Fibroblast of lung (primary cell): Measurements from ENCODE around the gene ENPEP. TPM values are rescaled to one million over a fixed set of nuclear protein-coding genes. Genes with fewer than 3 reads are reported as not detected.

ENCODE experiments used
- DNase-seq, 2 donors: peaks; one replicate each; pipeline versions ENCODE4 v3.0.0 to v3.0.0-alpha.2; 2010; ENCODE audit warnings: low read depth in 2 of 2
- H2AFZ ChIP-seq: 2 replicates; pipeline ENCODE4 v1.5.1; 2012; ENCODE audit warnings: low read length, control low read depth, inconsistent platforms
- H3K27ac ChIP-seq: 2 replicates; pipeline ENCODE4 v1.5.1; 2011; ENCODE audit warnings: low read length, control low read depth; ENCODE audit not compliant: insufficient read depth
- H3K27me3 ChIP-seq: 2 replicates; pipeline ENCODE4 v1.5.1; 2011; ENCODE audit warnings: mild to moderate bottlenecking, low read length; ENCODE audit not compliant: control insufficient read depth, insufficient read depth
- H3K36me3 ChIP-seq: 2 replicates; pipeline ENCODE4 v1.5.1; 2011; ENCODE audit warnings: low read length; ENCODE audit not compliant: control insufficient read depth, insufficient read depth
- H3K4me1 ChIP-seq: 2 replicates; pipeline ENCODE4 v1.5.1; 2011; ENCODE audit warnings: low read length; ENCODE audit not compliant: control insufficient read depth, insufficient read depth; ENCODE audit errors: extremely low read depth
- H3K4me2 ChIP-seq: 2 replicates; pipeline ENCODE4 v1.5.1; 2011; ENCODE audit warnings: low read length, control low read depth; ENCODE audit not compliant: insufficient read depth; ENCODE audit errors: extremely low read depth
- H3K4me3 ChIP-seq, 4 experiments: fragments of 200-600 bp in 1 of 4; sonication (generic) in 1 of 4; replicated peaks in 1 of 4; 2 replicates each; pipeline ENCODE4 v1.5.1; 2011 to 2016; ENCODE audit warnings: low read length in 4 of 4, low read depth in 3 of 4, mild to moderate bottlenecking in 3 of 4, control low read depth in 2 of 4, inconsistent platforms in 1 of 4, mixed read lengths in 1 of 4; ENCODE audit not compliant: insufficient read depth in 1 of 4; ENCODE audit errors: control extremely low read depth in 1 of 4
- H3K79me2 ChIP-seq: 2 replicates; pipeline ENCODE4 v1.5.1; 2012; ENCODE audit warnings: mild to moderate bottlenecking, low read length, inconsistent platforms; ENCODE audit not compliant: control insufficient read depth, insufficient read depth
- H3K9ac ChIP-seq: 2 replicates; pipeline ENCODE4 v1.5.1; 2011; ENCODE audit warnings: mild to moderate bottlenecking, low read length, control low read depth; ENCODE audit not compliant: insufficient read depth
- H3K9me3 ChIP-seq: 2 replicates; pipeline ENCODE4 v1.5.1; 2012; ENCODE audit warnings: low read depth, low read length; ENCODE audit not compliant: control insufficient read depth, insufficient read depth
- H4K20me1 ChIP-seq: 2 replicates; pipeline ENCODE4 v1.5.1; 2011; ENCODE audit warnings: low read length; ENCODE audit not compliant: control insufficient read depth, insufficient read depth; ENCODE audit errors: extremely low read depth
- CTCF ChIP-seq, 2 donors: IDR thresholded peaks in 1 of 2; conservative IDR thresholded peaks in 1 of 2; 1 replicate in 1 of 2; 2 replicates in 1 of 2; pipeline ENCODE4 v1.5.1; 2011 to 2012; ENCODE audit warnings: low read length in 2 of 2, control low read depth in 1 of 2, inconsistent platforms in 1 of 2, low read depth in 1 of 2, mild to moderate bottlenecking in 1 of 2
- EZH2 ChIP-seq: IDR thresholded peaks from 2 replicates; pipeline ENCODE4 v1.5.1; 2012; ENCODE audit warnings: low read length, control low read depth, mild to moderate bottlenecking; ENCODE audit errors: missing control alignments
- polyA plus RNA-seq, 2 donors: library from polyadenylated mRNA; depleted of rRNA in 1 of 2; stranded (reverse) in 1 of 2; unstranded in 1 of 2; fragments of >200 nt; gene quantifications; 2 replicates each; pipeline ENCODE4 v1.2.1, GENCODE V29; 2011 to 2012; ENCODE audit warnings: missing spikeins in 1 of 2
- total RNA-seq: library from RNA; depleted of rRNA; stranded (reverse); fragments of >200 nt; gene quantifications from 2 replicates; pipeline ENCODE4 v1.2.1, GENCODE V29; 2014

ENPEP gene
- total and polyA plus RNA-seq, 2 donors (not counting 1 experiment from before 2014, with no cell fraction given): 0.28 TPM; not detected in 1

GRCh38 chr4:110526589-110526988 is 50.6 kb downstream of the ENPEP start:
- Histone ChIP-seq H3K4me3 (no peak overlapping the region), H4K20me1 (no peaks in the 10 kb centered on the region), H3K27me3 (no peaks in the 10 kb centered on the region), H3K4me2 (no peak overlapping the region), H3K79me2 (no peaks in the 10 kb centered on the region), H2AFZ (no peak overlapping the region), H3K4me1 (no peaks in the 10 kb centered on the region), H3K27ac (no peak overlapping the region), H3K9ac (no peak overlapping the region), H3K9me3 (no peaks in the 10 kb centered on the region), H3K36me3 (no peaks in the 10 kb centered on the region)
- no peak for DNase-seq
- no peak for TF ChIP-seq EZH2
- TF ChIP-seq CTCF (conservative IDR thresholded peaks at IDR 0.05 in 1 of 2, IDR thresholded peaks at IDR 0.05 in 1 of 2; ENCODE audit: low read depth in 1 of 2, low read length in 2 of 2): no peak

GRCh38 chr4:110527156-110527555 is 51.2 kb downstream of the ENPEP start:
- Histone ChIP-seq H3K4me1 (no peaks in the 10 kb centered on the region), H3K4me2 (no peak overlapping the region), H4K20me1 (no peaks in the 10 kb centered on the region), H3K4me3 (no peak overlapping the region), H2AFZ (no peak overlapping the region), H3K27ac (no peak overlapping the region), H3K27me3 (no peaks in the 10 kb centered on the region), H3K9ac (no peak overlapping the region), H3K79me2 (no peaks in the 10 kb centered on the region), H3K36me3 (no peaks in the 10 kb centered on the region), H3K9me3 (no peaks in the 10 kb centered on the region)
- no peak for DNase-seq
- TF ChIP-seq EZH2 (no peak), CTCF (conservative IDR thresholded peaks at IDR 0.05 in 1 of 2, IDR thresholded peaks at IDR 0.05 in 1 of 2; ENCODE audit: low read depth in 1 of 2, low read length in 2 of 2) (no peak)

GRCh38 chr4:110532901-110533589 is 57.1 kb downstream of the ENPEP start:
- H3K4me2 ChIP-seq: no peak overlapping the region
- no peaks in the 10 kb centered on the region for H3K9me3 ChIP-seq
- H3K4me1 ChIP-seq: peaks cover 2% of the 10 kb centered on the region
- H2AFZ ChIP-seq: no peak overlapping the region
- H3K27me3 ChIP-seq: no peaks in the 10 kb centered on the region
- H4K20me1 ChIP-seq: no peaks in the 10 kb centered on the region
- no peaks in the 10 kb centered on the region for H3K36me3 ChIP-seq
- H3K9ac ChIP-seq: no peak overlapping the region
- H3K79me2 ChIP-seq: no peaks in the 10 kb centered on the region
- H3K4me3 ChIP-seq: no peak overlapping the region
- TF ChIP-seq EZH2 (no peak), CTCF (conservative IDR thresholded peaks at IDR 0.05 in 1 of 2, IDR thresholded peaks at IDR 0.05 in 1 of 2; ENCODE audit: low read depth in 1 of 2, low read length in 2 of 2) (no peak)
- peak in 1 of 2 donors; percentile 69 for DNase-seq
- no peak overlapping the region for H3K27ac ChIP-seq
